Fibroblast of peridontal ligament (primary cell): Measurements from ENCODE around the gene REXO5.
A peak's percentile ranks its signal among the peaks of the same experiment; 100 is the strongest.
"Not testable (repeated sequence)": the region's sequence is repeated elsewhere in the genome, so short reads cannot be mapped to it uniquely, and the experiment has no call there.

ENCODE experiments used
- DNase-seq: peaks from one replicate; pipeline ENCODE4 v3.0.0-alpha.2; 2010; ENCODE audit errors: extremely low read depth

Gene REXO5

DNA sequence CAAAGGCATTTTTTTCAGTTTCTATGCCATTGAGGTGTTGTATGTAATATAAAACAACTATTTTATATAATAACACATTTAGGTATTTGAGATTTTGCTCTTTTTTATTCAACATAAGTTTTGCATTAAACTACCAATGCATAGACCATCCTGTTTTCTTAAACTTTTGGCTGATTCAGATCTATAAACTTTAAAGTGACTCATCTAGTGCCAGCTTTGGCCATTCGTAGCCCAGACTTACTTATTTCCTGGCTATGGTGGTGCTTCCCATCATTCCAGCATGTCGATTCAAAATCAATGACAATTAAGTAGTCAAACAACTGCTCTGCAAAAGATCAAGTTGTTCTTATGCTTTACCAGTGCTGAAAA is 3.2 kb upstream of the REXO5 start:
- DNase-seq = peak; percentile 55

DNA sequence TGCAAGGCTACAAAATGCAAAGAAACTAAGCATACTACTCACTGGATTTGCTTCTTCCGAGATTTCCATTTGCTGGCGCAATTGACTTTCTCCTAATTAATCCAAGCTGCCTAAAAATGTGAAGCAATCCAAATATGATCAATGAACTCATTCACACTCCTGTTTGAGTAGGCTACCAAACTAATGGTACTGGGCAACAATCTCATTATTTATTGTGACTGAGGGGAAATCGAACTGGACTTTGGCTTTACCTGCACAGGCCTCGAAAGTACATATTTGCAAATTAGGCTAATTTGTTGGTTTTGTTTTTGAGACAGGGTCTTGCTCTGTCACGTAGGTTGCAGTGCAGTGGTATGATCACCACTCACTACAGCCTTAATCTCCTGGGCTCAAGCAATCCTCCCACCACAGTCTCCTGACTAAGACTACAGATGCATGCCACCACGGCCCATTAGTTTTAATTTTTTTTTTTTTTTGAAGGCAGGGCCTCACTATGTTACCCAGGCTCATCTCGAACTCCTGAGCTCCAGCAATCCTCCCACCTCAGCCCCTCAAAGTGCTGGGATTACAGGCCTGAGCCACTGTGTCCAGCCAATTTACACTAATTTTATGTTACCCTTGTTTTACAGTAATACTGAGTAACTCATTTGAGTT is 2.6 kb upstream of the REXO5 start:
- DNase-seq = no peak

DNA sequence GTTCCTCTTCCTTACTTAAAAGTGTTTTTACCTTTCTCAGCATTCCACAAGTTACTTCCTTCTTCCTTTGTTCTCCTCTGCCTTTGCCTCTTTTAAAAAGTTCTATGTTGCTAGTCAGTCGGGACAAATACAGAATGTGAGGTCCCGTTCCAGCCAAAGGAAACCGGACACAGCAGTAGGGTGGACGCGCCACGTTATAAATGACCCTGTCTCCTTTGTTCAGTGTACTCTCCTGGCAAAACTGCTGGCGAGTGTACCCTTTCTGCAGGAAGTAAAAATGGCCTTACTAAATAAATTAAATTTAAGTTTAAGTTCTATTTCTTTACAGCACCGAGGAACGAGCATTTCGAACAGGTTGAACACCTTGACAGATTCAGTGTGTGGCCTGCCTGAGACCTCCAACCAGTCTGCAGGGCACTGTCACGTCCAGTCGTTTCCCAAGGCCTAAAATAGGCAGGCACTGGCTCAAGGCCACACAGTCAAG is 601 bp upstream of the REXO5 start:
- DNase-seq = not testable (repeated sequence)

DNA sequence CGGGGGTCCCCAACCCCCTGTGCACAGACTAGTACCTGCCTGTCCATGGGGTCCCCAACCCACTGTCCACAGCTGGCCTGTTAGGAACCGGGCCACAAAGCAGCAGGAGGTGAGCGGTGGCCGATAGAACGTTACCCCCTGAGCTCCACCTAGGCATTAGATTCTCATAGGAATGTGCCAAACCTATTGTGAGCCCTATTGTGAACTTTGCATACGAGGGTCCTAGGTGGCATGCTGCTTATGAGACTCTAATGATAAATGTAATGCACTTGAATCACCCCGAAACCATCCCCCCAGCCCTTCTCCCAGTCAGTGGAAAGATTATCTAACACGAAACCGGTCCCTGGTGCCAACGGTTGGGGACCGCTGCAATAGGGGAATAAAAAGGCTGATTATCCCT is 1.5 kb downstream of the REXO5 start:
- DNase-seq = no peak

DNA sequence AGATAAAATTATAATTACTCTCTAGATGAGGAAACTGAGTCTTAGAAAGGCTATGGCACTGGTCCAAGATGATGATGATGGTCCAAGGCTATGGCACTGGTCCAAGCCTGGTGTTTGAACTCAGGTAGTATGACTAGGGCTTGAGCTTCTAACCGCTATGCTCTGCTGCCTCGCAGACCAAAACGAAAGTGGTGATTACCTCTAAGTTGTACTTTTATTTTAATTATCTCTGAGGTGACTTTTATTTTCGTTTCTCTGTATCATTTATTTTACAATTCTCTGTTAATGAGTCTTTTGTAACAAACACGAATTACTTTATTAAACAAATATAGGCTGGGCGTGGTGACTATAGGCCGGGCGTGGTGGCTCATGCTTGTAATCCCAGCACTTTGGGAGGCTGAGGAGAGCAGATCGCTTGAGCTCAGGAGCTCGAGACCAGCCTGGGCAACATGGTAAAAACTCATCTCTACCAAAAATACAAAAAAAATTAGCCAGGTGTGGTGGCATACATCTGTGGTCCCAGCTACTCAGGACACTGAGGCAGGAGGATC is 5.6 kb downstream of the REXO5 start:
- DNase-seq = no peak

DNA sequence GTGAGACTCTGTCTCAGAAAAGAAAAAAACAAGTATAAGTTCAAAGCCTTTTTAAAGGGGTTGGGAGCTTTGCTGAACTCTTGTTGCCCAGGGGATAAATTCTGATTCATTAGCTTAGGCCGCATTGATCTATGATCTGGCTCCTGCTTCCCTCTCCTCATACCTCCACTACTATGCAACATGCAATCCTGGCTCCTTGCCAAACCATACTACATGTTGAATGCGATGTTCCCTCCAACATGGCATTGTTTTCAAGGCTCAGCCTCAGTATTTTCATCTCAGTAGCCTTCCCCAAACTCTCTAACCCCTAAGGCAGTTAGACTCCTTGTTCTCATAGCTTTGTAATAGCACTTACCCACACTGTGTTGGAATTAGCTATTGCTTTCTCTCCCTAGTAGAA is 6.2 kb downstream of the REXO5 start:
- no peak for DNase-seq

DNA sequence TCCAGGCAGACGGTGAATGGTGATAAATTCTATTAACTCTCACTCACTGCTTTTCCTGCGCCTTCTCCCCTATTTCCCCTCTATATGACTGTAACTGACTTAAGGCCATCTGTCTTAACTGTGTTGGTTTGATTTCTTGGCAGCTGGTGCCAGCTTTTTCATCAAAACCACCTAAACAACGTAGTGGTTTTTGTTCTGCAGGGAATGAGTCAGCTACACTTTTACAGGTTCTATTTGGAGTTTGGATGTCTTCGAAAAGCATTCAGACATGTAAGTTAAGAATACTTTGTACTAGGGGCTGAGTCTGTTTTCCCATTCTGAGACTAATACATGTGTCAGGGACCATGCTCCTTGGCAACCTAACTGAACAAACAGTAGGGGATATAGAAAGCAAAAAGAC is 8.5 kb downstream of the REXO5 start:
- no peak for DNase-seq

DNA sequence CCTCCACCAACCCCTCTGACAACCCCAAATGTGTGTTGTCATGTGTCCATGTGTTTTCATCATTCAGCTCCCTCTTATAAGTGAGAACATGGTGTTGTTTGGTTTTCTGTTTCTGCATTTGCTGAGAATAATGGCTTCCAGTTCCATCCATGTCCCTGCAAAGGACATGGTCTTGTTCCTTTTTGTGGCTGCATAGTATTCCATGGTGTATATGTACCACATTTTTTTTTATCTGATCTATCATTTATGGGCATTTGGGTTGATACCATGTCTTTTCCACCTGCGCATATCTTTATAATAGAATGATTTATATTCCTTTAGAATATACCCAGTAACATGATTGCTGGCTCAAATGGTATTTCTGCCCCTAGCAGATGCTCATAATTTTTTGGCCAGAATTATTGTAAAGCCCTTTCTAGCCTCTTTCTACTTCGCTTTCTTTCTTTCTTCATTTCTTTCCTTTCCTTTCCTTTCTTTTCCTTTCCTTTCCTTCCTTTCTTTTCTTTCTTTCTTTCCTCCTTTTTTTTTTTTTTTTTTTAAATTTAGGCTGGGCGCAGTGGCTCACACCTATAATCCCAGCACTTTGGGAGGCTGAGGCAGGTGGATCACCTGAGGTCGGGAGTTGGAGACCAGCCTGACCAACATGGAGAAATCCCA is 12.7 kb downstream of the REXO5 start:
- DNase-seq = no peak

DNA sequence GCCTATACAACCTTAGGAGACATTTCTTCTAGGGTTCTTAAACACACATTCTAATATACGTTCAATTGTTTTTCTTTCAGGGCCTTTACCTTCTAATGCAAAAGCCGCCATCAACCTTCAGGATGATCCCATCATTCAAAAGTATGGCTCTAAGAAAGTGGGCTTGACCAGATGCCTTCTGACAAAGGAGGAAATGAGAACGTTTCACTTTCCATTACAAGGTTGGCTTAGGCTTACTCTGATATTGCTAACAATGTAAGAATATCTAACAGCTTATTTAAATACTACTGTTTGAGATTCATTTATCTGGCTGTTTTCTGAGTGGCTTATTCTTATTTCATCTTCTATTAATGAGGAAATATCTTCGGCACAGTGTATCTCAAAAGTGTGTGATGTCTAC is 15.4 kb downstream of the REXO5 start:
- DNase-seq = no peak

DNA sequence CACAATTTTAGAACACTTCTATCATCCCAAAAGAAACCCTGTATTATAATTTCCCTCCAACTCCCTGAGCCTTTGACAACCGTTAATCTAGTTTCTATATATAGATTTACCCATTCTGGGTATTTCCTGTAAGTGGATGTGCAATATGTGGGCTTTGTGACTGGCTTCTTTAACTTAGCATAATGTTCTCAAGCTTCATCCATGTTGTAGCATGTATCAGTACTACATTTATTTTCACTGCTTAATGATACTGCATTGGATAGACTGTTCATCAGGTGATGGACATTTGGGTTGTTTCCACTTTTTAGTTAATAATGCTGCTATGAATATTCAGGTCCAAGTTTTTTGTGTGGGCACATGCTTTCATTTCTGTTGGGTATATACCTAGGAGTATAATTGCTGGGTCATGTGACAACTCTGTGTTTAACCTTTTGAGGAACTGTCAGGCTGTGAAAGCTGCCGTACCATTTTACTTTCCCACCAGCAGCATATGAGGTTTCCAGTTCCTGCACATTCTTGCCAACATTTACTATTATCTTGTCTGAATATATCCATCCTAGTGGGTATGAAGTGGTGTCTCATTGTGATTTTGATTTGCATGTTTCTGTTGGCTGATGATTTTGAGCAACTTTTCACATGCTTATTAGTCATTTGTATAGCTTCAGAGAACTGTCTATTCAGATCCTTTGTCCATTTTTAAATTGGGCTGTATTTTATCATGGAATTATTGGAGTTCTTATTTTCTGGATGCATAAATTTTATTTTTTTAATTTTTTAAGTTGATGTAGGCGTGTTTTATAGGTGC is 16.4 kb downstream of the REXO5 start:
- no peak for DNase-seq

DNA sequence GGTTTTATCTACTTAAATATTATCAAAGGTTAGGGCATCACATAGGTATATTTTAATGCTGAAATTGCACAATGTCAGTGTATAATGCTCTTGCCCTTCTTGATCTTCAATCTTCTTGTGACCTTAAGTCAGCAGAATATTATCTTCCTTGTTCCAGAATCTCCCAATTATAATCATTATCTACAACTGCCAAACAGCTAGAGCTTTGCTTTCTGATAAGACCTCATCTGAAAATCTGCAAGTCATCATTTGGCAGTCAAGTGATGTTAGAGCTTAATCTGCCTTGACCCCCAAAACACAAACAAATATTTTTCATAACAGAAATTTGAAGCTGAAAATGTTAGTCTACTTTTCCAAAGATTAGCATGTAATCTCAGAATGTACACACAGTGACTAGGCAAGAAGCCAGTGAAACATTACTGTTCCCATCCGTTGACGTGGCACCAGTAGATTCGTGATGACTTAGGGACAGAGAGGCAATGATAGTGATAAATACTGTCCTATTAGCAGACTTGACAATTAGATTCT is 19.8 kb downstream of the REXO5 start:
- peak; percentile 40 for DNase-seq

DNA sequence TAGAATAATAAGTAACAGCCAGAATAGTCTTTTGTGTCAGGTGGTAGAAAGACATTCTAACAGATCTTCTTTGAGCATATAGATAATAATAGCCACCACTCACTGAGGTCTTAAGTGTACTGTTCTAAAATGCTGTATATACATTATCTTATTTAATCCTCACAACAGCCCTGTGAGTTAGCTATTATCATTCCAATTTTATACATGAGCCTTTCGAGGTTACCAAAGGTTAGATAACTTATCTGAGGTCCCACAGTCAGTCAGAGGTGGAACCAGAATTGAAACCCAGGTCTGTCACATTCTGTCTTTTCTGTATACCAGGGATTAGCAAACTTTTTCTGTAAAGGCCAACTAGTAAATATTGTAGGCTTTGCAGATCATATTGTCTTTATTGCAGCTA is 23.2 kb downstream of the REXO5 start:
- DNase-seq = no peak

DNA sequence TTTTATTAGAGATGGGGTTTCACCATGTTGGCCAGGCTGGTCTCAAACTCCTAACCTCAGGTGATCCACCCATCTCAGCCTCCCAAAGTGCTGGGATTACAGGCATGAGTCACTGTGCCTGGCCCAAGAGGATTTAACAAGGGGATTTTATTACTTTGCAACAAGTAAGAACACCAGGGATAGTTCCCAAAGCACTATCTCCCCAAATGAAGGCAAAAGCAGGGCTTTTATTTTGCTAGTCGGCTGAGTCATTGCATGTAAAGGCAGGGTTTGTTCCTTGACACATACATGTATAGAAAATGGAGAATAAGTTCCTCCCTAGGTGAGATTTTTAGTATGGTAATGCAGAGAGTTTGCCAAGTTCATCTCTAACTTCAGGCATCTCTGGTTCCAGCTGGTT is 24.0 kb downstream of the REXO5 start:
- DNase-seq = no peak

DNA sequence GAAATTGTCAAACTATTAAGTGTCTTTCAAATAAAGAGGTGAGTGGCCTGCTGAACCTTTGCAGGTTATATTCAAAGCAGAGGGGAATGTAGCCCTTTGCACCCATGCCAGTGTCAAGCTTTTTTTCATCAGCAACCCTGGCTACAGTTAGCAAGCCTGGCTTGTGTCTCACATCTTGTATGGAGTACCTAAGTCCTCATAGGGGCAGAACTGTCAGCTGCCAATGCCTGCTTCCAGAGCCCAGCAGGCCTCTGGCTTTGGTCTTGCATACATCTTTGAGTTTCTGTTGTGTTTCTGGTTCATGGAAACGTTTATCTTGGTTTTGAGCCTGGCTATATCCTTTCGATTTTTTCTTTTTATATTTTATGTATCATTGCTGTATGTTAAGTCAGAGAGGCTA is 26.8 kb downstream of the REXO5 start:
- DNase-seq = no peak

DNA sequence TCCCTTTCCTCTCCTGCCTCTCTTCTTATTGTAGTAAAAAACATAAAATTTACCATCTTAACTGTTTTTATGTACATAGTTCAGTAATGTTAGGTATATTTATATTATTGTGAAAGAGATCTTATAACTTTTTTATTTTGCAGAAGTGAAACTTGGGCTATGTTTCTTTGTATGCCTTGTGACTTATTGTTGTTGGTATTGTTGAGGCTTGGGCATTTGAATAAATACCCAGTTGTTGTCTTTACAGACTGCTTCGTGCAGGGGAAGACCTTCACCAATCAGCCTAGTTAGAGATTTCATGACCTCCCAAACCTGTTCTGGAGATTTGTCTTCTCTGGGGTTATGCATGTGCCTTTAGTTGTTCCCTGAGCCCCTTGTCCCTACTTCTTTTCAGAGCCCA is 31.9 kb downstream of the REXO5 start:
- DNase-seq = no peak

DNA sequence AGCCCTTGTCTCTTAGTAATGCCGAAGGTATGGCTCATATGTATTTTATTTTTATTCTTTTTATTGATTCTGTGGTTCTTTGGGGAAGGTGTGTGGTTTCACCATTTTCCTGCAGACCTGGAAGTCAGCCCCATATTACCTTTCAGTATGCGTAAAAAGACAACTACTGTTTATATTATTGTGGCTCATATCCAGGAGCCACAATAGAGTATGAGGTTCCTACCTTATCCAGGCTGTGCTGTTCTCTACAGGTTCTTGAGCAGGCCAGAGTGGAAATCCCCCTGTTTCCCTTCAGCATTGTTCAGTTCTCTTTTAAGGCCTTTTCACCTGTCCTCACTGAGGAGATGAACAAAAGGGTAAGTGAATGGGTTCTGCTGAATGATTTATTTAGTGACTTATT is 33.2 kb downstream of the REXO5 start:
- DNase-seq = no peak

DNA sequence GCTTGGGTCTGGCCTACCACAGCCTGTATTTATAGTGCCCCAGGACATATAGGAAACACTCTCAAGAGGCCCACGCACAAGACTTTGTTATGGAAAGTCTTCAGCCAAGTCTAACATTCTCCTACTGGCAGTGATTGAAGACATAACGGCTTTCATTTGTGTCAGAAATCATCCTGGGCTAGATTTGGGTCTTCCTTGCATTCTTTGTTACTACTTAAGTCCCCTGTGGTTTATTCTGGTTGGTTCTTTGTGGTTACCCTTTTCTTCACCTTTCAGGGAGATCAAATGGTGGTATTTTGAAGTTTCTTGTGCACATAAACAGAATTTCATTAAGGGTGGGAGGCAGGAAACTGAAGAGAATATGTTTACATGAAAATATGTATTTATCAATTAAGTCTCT is 37.7 kb downstream of the REXO5 start:
- DNase-seq = no peak

DNA sequence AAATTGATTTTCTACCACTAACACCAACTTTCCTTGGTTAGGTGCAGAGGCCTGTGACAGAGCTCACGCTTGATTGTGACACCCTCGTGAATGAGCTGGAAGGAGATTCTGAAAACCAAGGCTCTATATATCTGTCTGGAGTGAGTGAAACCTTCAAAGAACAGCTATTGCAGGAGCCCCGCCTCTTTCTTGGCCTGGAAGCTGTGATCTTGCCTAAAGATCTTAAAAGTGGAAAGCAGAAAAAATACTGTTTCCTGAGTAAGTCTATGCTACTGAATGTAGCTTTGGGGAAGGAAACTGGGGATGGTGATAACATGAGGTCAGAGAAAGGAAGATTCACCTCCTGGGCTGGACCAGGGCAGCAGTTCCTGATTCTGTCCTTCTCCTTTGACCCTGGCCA is 38.3 kb downstream of the REXO5 start:
- DNase-seq = no peak

DNA sequence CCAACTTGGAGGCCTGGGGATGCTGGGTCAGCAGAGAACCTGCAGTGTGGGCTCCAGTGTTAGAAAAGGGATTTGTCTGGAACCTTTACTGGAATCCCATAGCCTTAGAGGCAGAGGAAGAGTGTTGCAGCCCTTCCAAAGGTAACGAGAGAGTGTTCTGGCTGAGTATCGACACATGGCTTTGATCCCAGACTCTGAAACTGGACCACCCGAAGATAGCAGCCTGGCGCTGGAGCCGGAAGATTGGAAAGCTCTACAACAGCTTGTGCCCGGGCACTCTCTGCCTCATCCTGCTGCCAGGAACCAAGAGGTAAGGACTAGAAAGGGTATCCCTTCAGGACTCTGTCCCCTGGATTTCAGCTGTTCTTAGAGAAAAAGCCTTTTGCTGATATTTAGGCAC is 39.7 kb downstream of the REXO5 start:
- DNase-seq = no peak

DNA sequence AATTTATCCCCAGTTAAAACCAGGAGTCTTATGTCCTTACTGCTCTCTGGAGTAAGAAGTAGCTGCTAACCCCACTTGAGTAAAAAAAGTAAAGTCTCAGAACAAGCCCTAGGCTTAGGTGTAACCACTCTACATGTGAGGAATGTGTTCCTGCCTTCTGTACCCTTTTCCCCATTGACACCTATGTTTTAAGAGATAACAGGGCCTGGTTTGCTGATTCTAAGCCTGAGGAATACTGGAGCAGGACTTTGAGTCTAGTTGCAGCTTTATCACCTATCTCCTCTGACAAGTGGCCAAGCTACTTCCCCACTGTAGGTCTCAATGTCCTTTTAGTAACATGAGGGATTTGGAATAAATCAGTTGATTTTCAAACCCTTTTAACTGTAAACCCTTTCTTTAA is 40.2 kb downstream of the REXO5 start:
- DNase-seq = no peak

DNA sequence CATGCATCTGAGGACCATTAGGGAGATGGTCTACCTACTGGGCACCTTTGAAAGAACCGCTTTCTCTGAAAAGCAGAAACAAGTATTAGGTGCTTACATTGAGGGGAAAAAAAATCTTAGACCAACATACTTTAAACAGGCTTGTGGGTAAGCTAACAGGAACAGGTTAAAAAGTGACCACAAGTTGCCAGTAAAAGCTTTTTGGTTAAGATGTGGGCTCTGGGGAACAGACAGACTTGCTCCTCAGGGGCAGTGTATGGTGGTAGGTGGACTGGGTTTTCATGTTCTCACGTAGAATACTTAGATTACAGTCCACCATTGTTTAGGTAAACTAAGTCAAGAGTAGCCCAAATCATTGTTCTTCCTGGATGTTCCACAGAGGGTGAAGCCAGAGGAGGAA is 41.2 kb downstream of the REXO5 start:
- DNase-seq = no peak

DNA sequence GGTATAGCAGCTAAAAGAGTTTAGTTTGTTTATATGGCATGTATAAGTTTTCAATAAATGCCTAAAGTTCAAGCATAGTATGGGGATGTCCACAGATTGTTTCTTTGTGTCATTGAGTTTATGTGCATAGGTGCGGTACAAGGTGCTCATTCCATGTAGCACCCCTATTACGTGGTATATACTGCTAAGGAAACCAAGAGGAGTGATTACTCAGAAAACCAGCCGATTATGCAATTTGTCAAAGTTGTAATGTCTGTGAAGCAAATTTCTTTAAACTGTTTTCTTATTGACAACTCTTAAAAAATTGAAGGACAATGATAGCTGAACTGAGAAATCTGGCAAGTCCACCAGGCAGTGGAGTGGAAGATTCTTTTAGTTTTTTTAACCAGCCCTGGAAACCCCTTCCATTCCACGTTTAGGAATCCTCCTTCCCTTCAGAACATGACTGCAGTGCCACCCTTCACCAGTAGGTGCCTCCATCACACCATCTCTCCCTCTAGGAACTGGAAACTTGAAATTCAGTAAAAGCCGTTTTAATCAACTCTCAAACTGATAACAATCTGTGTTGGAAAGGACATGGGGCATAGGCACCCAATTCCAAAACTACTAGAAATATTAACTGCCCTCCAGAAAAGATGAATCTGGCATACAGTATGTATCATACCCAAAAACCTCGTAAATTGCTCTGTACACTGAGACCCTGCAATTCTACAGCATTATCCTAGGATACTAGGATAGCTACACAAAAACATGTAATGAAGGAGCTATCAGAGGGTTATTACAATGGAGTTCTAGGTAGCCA is 43.5 kb downstream of the REXO5 start:
- peak; percentile 87 for DNase-seq
